Occipital lobe (tissue), 3 donors: ENCODE measurements around the gene CHRNA3. TPM values are rescaled to one million over a fixed set of nuclear protein-coding genes. Genes with fewer than 3 reads are reported as not detected.
"Not testable (repeated sequence)": the region's sequence is repeated elsewhere in the genome, so short reads cannot be mapped to it uniquely, and the experiment has no call there.

Experiments
- DNase-seq: peaks from one replicate; lab custom pipeline; 2025; lab: John Stamatoyannopoulos, UW
- small RNA-seq: library from RNA; depleted of rRNA; stranded (forward); fragments of <200 nt; gene quantifications from one replicate; pipeline ENCODE3, GENCODE V24; 2014
- total RNA-seq: library from RNA; depleted of rRNA; stranded (reverse); fragments of >200 nt; gene quantifications from one replicate; pipeline ENCODE4 v1.2.3, GENCODE V29; 2014

Gene CHRNA3
- total RNA-seq, 1 donor from 2014 or later: 0.31 TPM

DNA sequence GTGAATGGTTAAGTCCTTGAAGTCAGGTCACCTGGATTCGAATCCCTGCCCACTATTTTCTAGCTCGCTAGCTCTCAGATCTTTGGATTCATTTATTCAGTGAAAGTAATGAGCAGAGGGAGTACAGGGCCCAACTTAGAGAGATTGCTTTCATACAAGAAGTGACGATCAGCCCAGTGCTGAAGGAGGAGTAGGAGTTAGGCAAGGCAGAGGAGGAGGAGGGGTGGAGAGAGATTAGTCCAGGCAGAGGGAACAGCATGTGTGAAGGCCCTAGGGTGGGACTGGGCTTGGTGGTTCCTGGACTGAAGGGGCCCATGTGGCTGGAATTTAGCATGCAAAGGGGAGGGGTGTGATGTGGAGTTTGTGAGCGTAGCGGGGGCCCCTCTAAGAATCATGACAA lies 59.3 kb downstream of the CHRNA3 start:
- DNase-seq: no peak

DNA sequence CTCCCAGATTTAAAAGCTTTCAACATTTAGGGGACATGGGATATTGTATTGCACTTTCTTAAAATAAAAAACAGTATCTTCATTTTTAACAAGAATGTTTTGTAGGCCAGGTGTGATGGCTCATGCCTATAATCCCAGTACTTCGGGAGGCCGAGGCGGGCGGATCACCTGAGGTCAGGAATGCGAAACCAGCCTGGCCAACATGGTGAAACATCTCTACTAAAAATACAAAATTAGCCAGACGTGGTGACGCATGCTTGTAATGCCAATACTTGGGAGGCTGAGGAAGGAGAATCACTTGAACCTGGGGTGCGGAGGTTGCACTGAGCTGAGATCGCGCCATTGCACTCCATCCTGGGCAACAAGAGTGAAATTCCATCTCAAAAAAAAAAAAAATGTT lies 60.6 kb downstream of the CHRNA3 start:
- not testable (repeated sequence) for DNase-seq

DNA sequence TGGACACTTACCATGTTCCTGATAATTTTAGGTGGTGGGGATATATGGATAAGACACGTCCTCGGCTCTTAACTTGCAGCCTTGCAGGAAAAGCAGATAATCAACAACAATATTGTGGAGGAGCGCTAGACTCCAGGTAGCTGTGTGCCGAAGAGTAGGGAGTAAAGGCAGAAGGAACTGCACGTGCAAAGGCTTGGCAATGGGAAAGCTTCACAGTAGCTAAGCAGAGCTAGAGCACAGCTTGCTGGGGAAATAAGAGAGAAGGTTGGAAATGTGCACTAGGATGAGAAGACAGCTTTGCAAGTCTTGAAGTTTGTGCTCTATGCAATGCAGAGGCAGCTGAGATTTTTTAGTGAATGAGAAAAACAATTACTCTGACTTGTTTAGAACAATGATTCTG lies 68.2 kb downstream of the CHRNA3 start:
- DNase-seq: no peak

DNA sequence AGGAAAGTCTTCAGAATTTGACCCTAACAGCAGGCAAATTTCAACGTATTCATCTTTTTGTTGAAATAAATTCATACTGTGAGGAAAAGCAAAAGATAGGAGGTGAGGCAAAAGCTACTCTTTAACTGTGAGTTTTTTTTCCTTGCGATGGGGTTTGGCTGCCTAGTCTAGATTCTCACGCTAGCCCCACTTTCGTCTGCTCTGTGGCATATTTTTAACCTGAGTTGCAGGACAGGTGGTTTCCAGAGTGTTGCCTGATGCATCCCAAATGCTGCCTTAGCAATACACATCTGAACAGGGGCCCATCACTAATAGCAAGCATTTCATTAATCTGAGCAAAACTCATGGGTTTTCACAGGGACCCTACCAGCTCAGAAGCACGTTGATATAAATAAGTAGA lies 68.9 kb downstream of the CHRNA3 start:
- DNase-seq: no peak

- no peak for DNase-seq
Measured at GRCh38 chr15:78550815-78551214, 70.0 kb downstream of the CHRNA3 start.

- no peak for DNase-seq
Measured at GRCh38 chr15:78550194-78550593, 70.6 kb downstream of the CHRNA3 start.

Small RNA genes lying within 50 kb of the gene (small RNA-seq; reads per million reads assigned to genes)
- gene AC067863.2: not detected

Other genes with a start within 250 kb of the CHRNA3 start
- 76.9 TPM for gene IREB2, start 182.8 kb downstream of the CHRNA3 start, total RNA-seq
- gene HYKK, start 113.4 kb downstream of the CHRNA3 start, total RNA-seq: 1.2 TPM
- 121 TPM for gene PSMA4, start 80.6 kb downstream of the CHRNA3 start, total RNA-seq
- gene CHRNA5, start 55.5 kb downstream of the CHRNA3 start, total RNA-seq: 4.8 TPM
- 1.1 TPM for gene CHRNB4, start 20.2 kb upstream of the CHRNA3 start, total RNA-seq
- gene ADAMTS7, start 190.5 kb upstream of the CHRNA3 start, total RNA-seq: 5.9 TPM